ENCODE results near the gene TRIM3.

Gene TRIM3

GRCh38 chr11:6480299-6480914 is 6.7 kb upstream of the TRIM3 start:
- DNase-seq = no peak

GRCh38 chr11:6476571-6476970 is 2.8 kb upstream of the TRIM3 start:
- no peak for DNase-seq

GRCh38 chr11:6475936-6476335 is 2.2 kb upstream of the TRIM3 start:
- DNase-seq = peak; percentile 7 to 29

- no peak for DNase-seq
Observed at GRCh38 chr11:6474806-6475500, 1.2 kb upstream of the TRIM3 start.

GRCh38 chr11:6474413-6474792 is 662 bp upstream of the TRIM3 start:
- no peak for DNase-seq

- DNase-seq = no peak
Observed at GRCh38 chr11:6472934-6473333, 807 bp downstream of the TRIM3 start.

GRCh38 chr11:6469599-6469998 is 4.1 kb downstream of the TRIM3 start:
- DNase-seq = no peak

GRCh38 chr11:6468712-6469495 is 4.8 kb downstream of the TRIM3 start:
- DNase-seq = peak; percentile 32 to 49

- DNase-seq = no peak
Observed at GRCh38 chr11:6459099-6459450, 14.7 kb downstream of the TRIM3 start.

- no peak for DNase-seq
Observed at GRCh38 chr11:6458352-6459098, 15.2 kb downstream of the TRIM3 start.

- DNase-seq = no peak
Observed at GRCh38 chr11:6457581-6458320, 16.0 kb downstream of the TRIM3 start.

GRCh38 chr11:6456361-6457073 is 17.2 kb downstream of the TRIM3 start:
- DNase-seq = no peak

GRCh38 chr11:6455070-6455469 is 18.7 kb downstream of the TRIM3 start:
- DNase-seq = no peak

- DNase-seq = no peak
Observed at GRCh38 chr11:6453152-6453551, 20.6 kb downstream of the TRIM3 start.

GRCh38 chr11:6452219-6452618 is 21.5 kb downstream of the TRIM3 start:
- no peak for DNase-seq

- DNase-seq = no peak
Observed at GRCh38 chr11:6448574-6448973, 25.2 kb downstream of the TRIM3 start.

- DNase-seq = peak in 1 of 2 experiments; percentile 17
Observed at GRCh38 chr11:6443269-6444003, 30.3 kb downstream of the TRIM3 start.

- DNase-seq = no peak
Observed at GRCh38 chr11:6442441-6442840, 31.3 kb downstream of the TRIM3 start.

GRCh38 chr11:6440906-6441358 is 32.8 kb downstream of the TRIM3 start, which contains the start of gene HPX:
TSS of gene HPX (minus strand) at chr11:6440987. CDS start at chr11:6440963, 24 bp downstream.
- no peak for DNase-seq

- peak; percentile 28 to 45 for DNase-seq
Observed at GRCh38 chr11:6438979-6439571, 34.7 kb downstream of the TRIM3 start.

- no peak for DNase-seq
Observed at GRCh38 chr11:6437993-6438392, 35.7 kb downstream of the TRIM3 start.

Data from SHP77 (cell line).